Neural cell (in vitro differentiated cells): ENCODE measurements around the gene HHIPL2. TPM values are rescaled to one million over a fixed set of nuclear protein-coding genes. Genes with fewer than 3 reads are reported as not detected.

Source experiments
- H2AFZ ChIP-seq: fragments of 200-600, 300-800 bp; sonication (generic), shearing (Covaris generic); 2 replicates; pipeline ENCODE4 v1.6.0; 2014; ENCODE audit warnings: low read depth, mild to moderate bottlenecking, antibody characterized with exemption, low read length, moderate library complexity
- H3F3A ChIP-seq: fragments of 200-600 bp; shearing (Covaris generic); 2 replicates; pipeline ENCODE4 v1.6.1; 2016; ENCODE audit warnings: mild to moderate bottlenecking, moderate library complexity, mixed read lengths, antibody characterized with exemption, low read length; ENCODE audit not compliant: insufficient read depth, poor library complexity, severe bottlenecking
- H3K27ac ChIP-seq: fragments of 200-600, 300-800 bp; sonication (generic), shearing (Covaris generic); 2 replicates; pipeline ENCODE4 v1.5.1; 2014; ENCODE audit warnings: mild to moderate bottlenecking, low read length, moderate library complexity
- H3K27me3 ChIP-seq: fragments of 300-800, 200-600 bp; sonication (generic), shearing (Covaris generic); 2 replicates; pipeline ENCODE4 v1.6.0; 2014; ENCODE audit warnings: mild to moderate bottlenecking, low read depth, low read length, moderate library complexity; ENCODE audit not compliant: insufficient read depth
- H3K36me3 ChIP-seq: fragments of 300-800, 200-600 bp; sonication (generic), shearing (Covaris generic); 2 replicates; pipeline ENCODE4 v1.5.1; 2014; ENCODE audit warnings: mild to moderate bottlenecking, antibody characterized with exemption, low read length, moderate library complexity; ENCODE audit not compliant: insufficient read depth
- H3K4me2 ChIP-seq: fragments of 300-800, 200-600 bp; sonication (generic), shearing (Covaris generic); 2 replicates; pipeline ENCODE4 v1.6.0; 2014; ENCODE audit warnings: mild to moderate bottlenecking, low read length
- H3K4me3 ChIP-seq: fragments of 300-800, 200-600 bp; sonication (generic), shearing (Covaris generic); 2 replicates; pipeline ENCODE4 v1.5.1; 2014; ENCODE audit warnings: mild to moderate bottlenecking, low read length, moderate library complexity
- H3K79me2 ChIP-seq: fragments of 200-600 bp; shearing (Covaris generic); replicated peaks from 2 replicates; pipeline ENCODE4 v1.6.0; 2014; ENCODE audit warnings: mild to moderate bottlenecking, low read length, moderate library complexity; ENCODE audit not compliant: insufficient read depth
- H3K9ac ChIP-seq: fragments of 300-800, 200-600 bp; sonication (generic), shearing (Covaris generic); 2 replicates; pipeline ENCODE4 v1.6.1; 2016; ENCODE audit warnings: mild to moderate bottlenecking, low read length, mixed read lengths
- H3K9me2 ChIP-seq: fragments of 200-600 bp; shearing (Covaris generic); 2 replicates; pipeline ENCODE4 v1.6.1; 2016; ENCODE audit warnings: mild to moderate bottlenecking, low read length, mixed read lengths; ENCODE audit not compliant: insufficient read depth
- H3K9me3 ChIP-seq: fragments of 200-600, 300-800 bp; sonication (generic), shearing (Covaris generic); 2 replicates; pipeline ENCODE4 v1.6.1; 2016; ENCODE audit warnings: mild to moderate bottlenecking, mixed run types, low read length, moderate library complexity, mixed read lengths
- H4K20me1 ChIP-seq: fragments of 200-600 bp; shearing (Covaris generic); 2 replicates; pipeline ENCODE4 v1.6.1; 2016; ENCODE audit warnings: mild to moderate bottlenecking, mixed run types; ENCODE audit not compliant: insufficient read depth
- EP300 ChIP-seq: fragments of 450-650 bp; conservative IDR thresholded peaks from 2 replicates; pipeline ENCODE4 v1.6.1; 2014; ENCODE audit warnings: antibody characterized with exemption, mild to moderate bottlenecking, moderate library complexity; ENCODE audit not compliant: poor library complexity, severe bottlenecking
- MXI1 ChIP-seq: fragments of 450-650 bp; conservative IDR thresholded peaks from 2 replicates; pipeline ENCODE4 v1.6.1; 2014; ENCODE audit warnings: antibody characterized with exemption, mild to moderate bottlenecking; ENCODE audit not compliant: poor library complexity, severe bottlenecking
- POLR2AphosphoS5 ChIP-seq: IDR thresholded peaks from 2 replicates; pipeline ENCODE4 v1.6.1; 2012
- RAD21 ChIP-seq: fragments of 450-650 bp; conservative IDR thresholded peaks from 2 replicates; pipeline ENCODE4 v1.6.1; 2014; ENCODE audit warnings: antibody characterized with exemption, mild to moderate bottlenecking, moderate library complexity
- REST ChIP-seq: IDR thresholded peaks from 2 replicates; pipeline ENCODE4 v1.6.1; 2012; ENCODE audit warnings: borderline replicate concordance
- SMC3 ChIP-seq: fragments of 450-650 bp; conservative IDR thresholded peaks from 2 replicates; pipeline ENCODE4 v1.6.1; 2014; ENCODE audit warnings: antibody characterized with exemption, mild to moderate bottlenecking, moderate library complexity; ENCODE audit not compliant: poor library complexity
- TAF1 ChIP-seq: IDR thresholded peaks from 2 replicates; pipeline ENCODE4 v1.6.1; 2012; ENCODE audit warnings: low read depth
- polyA plus RNA-seq: library from polyadenylated mRNA; depleted of rRNA; stranded (reverse); fragments of >200 nt; gene quantifications from 2 replicates; pipeline ENCODE4 v1.2.3, GENCODE V29; 2014
- TF ChIP-seq, protein P1 (sequence below): fragments of 450-650 bp; IDR thresholded peaks from 2 replicates; pipeline ENCODE4 v1.5.1; 2014; ENCODE audit warnings: antibody characterized with exemption, mild to moderate bottlenecking, moderate library complexity; ENCODE audit not compliant: poor library complexity, severe bottlenecking

Gene HHIPL2
- polyA plus RNA-seq, 1 donor from 2014 or later = 0.36 TPM

DNA sequence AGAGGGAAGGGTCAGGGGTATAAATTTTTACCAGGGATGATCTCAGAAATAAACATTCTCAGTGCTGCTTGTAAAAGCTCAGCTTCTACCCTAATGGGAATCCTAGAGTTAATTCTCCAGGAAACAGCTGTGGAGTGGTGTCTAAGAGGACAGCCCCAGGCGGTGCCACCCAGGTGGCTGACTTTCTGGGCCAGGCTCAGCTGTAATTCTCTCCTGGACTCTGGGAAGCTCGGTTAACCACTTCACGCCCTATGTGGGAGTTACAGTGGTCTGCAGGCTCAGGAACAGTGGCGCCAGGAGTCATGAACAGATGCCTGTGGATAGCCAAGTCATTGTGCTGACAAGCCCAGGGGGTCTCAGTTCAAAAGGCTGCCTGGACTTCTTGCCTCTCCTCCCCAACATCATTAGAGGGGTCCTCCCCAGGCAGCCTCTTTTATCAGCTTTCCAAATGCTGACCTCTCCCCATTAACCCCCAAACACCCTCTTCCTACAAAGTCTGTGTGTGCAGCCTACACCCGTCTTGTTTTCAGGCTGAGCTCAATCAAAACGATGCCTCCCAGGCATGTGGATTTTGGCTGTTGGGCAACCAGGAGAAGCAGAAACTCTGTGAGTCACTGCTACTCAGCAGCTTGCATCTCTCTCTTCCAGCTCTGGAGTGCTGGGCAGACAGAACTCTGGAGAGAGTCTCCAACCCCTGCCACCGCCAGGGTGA is 1.2 kb downstream of the HHIPL2 start:
- no peaks in the 10 kb centered on the region for H3K79me2 ChIP-seq
- no peaks in the 10 kb centered on the region for H3K36me3 ChIP-seq
- no peaks in the 10 kb centered on the region for H3K27me3 ChIP-seq
- H3K27ac ChIP-seq = no peak overlapping the region
- no peak for TF ChIP-seq MXI1
- TF ChIP-seq SMC3 = no peak
- no peak for TF ChIP-seq REST
- TF ChIP-seq, protein P1, sequence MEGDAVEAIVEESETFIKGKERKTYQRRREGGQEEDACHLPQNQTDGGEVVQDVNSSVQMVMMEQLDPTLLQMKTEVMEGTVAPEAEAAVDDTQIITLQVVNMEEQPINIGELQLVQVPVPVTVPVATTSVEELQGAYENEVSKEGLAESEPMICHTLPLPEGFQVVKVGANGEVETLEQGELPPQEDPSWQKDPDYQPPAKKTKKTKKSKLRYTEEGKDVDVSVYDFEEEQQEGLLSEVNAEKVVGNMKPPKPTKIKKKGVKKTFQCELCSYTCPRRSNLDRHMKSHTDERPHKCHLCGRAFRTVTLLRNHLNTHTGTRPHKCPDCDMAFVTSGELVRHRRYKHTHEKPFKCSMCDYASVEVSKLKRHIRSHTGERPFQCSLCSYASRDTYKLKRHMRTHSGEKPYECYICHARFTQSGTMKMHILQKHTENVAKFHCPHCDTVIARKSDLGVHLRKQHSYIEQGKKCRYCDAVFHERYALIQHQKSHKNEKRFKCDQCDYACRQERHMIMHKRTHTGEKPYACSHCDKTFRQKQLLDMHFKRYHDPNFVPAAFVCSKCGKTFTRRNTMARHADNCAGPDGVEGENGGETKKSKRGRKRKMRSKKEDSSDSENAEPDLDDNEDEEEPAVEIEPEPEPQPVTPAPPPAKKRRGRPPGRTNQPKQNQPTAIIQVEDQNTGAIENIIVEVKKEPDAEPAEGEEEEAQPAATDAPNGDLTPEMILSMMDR = no peak
- no peak for TF ChIP-seq RAD21
- no peak for TF ChIP-seq POLR2AphosphoS5
- no peak for TF ChIP-seq TAF1
- H3K4me3 ChIP-seq = no peak overlapping the region
- H3K4me2 ChIP-seq = no peak overlapping the region
- H2AFZ ChIP-seq = no peak overlapping the region
- H3F3A ChIP-seq = no peaks in the 10 kb centered on the region
- H3K9me3 ChIP-seq = no peaks in the 10 kb centered on the region
- H3K9ac ChIP-seq = no peak overlapping the region
- no peaks in the 10 kb centered on the region for H4K20me1 ChIP-seq
- no peaks in the 10 kb centered on the region for H3K9me2 ChIP-seq

DNA sequence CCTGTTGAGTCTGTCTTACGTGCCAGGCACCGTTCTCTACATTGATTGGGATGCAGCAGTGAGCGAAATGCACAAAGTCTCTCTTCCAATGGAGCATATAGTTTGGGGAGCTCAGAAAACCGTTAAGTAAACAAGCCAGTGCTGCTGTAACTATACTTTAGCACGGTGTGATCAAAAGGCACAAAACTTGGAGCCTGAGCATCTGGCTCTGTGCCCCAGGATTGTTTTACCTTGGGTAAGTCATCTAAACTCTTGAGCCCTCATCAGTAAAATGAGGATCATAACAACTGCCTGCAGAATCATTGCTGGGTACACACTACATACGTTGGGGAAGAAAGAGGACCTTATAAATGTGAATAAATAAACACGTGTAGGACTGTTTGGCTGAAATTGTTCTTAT is 1.8 kb downstream of the HHIPL2 start:
- Histone ChIP-seq H3K27me3 (no peaks in the 10 kb centered on the region), H3K36me3 (no peaks in the 10 kb centered on the region), H3K9me2 (no peaks in the 10 kb centered on the region), H3F3A (no peaks in the 10 kb centered on the region), H3K79me2 (no peaks in the 10 kb centered on the region), H3K9ac (no peak overlapping the region), H4K20me1 (no peaks in the 10 kb centered on the region), H3K27ac (no peak overlapping the region), H3K9me3 (no peaks in the 10 kb centered on the region), H3K4me3 (no peak overlapping the region), H2AFZ (no peak overlapping the region), H3K4me2 (no peak overlapping the region)
- TF ChIP-seq REST (no peak), TAF1 (no peak), POLR2AphosphoS5 (no peak), EP300 (no peak)
- TF ChIP-seq, protein P1 = no peak
